MM.1S (cell line): Measurements from ENCODE around the gene PIK3CG.

Experiments
- DNase-seq: peaks from one replicate; pipeline ENCODE4 v3.0.0-alpha.2; 2015
- H2AFZ ChIP-seq: fragments of 300-600 bp; sonication (generic); 2 replicates; pipeline ENCODE4 v1.6.0; 2016; ENCODE audit warnings: antibody characterized with exemption, low read length
- H3F3A ChIP-seq: fragments of 300-600 bp; sonication (generic); 2 replicates; pipeline ENCODE4 v1.6.1; 2016; ENCODE audit warnings: mild to moderate bottlenecking, antibody characterized with exemption, low read length, moderate library complexity, mixed read lengths; ENCODE audit not compliant: insufficient read depth
- H3K27ac ChIP-seq: fragments of 300-600 bp; sonication (generic); 2 replicates; pipeline ENCODE4 v1.5.1; 2016; ENCODE audit warnings: mild to moderate bottlenecking, low read length
- H3K27me3 ChIP-seq: fragments of 300-600 bp; sonication (generic); replicated peaks from 2 replicates; pipeline ENCODE4 v1.6.0; 2016; ENCODE audit warnings: low read length; ENCODE audit not compliant: insufficient read depth
- H3K36me3 ChIP-seq: fragments of 300-600 bp; sonication (generic); replicated peaks from 2 replicates; pipeline ENCODE4 v1.6.1; 2016; ENCODE audit warnings: mild to moderate bottlenecking, low read length, mixed read lengths; ENCODE audit not compliant: insufficient read depth
- H3K4me1 ChIP-seq: fragments of 300-600 bp; sonication (generic); 2 replicates; pipeline ENCODE4 v1.6.1; 2016; ENCODE audit warnings: low read length, mixed read lengths
- H3K4me2 ChIP-seq: fragments of 300-600 bp; sonication (generic); 2 replicates; pipeline ENCODE4 v1.6.0; 2016; ENCODE audit warnings: low read depth, low read length
- H3K4me3 ChIP-seq: fragments of 300-600 bp; sonication (generic); 2 replicates; pipeline ENCODE4 v1.5.1; 2016; ENCODE audit warnings: low read length, mixed read lengths
- H3K79me2 ChIP-seq: fragments of 300-600 bp; sonication (generic); 2 replicates; pipeline ENCODE4 v1.6.1; 2016; ENCODE audit warnings: mixed run types, low read length, mixed read lengths
- H3K9ac ChIP-seq: fragments of 300-600 bp; sonication (generic); 2 replicates; pipeline ENCODE4 v1.6.1; 2016; ENCODE audit warnings: low read length, mixed read lengths
- H3K9me2 ChIP-seq: fragments of 300-600 bp; sonication (generic); replicated peaks from 2 replicates; pipeline ENCODE4 v1.6.1; 2016; ENCODE audit warnings: mild to moderate bottlenecking, low read length, mixed read lengths; ENCODE audit not compliant: insufficient read depth
- H3K9me3 ChIP-seq: fragments of 300-600 bp; sonication (generic); replicated peaks from 2 replicates; pipeline ENCODE4 v1.6.1; 2016; ENCODE audit warnings: mild to moderate bottlenecking, low read length, mixed read lengths; ENCODE audit not compliant: insufficient read depth
- H4K20me1 ChIP-seq: fragments of 300-600 bp; sonication (generic); 2 replicates; pipeline ENCODE4 v1.6.1; 2016; ENCODE audit warnings: mild to moderate bottlenecking, low read length, moderate library complexity, mixed read lengths; ENCODE audit not compliant: insufficient read depth
- EZH2 ChIP-seq: fragments of 300-600 bp; sonication (generic); optimal IDR thresholded peaks from 2 replicates; pipeline ENCODE3; 2017; ENCODE audit warnings: low read depth, mild to moderate bottlenecking, antibody characterized with exemption, low read length, mixed read lengths
- EZH2phosphoT487 ChIP-seq: fragments of 300-600 bp; sonication (generic); IDR thresholded peaks from 2 replicates; pipeline ENCODE4 v1.6.1; 2018; ENCODE audit warnings: antibody characterized with exemption, low read length
- TF ChIP-seq, protein P1 (sequence below): fragments of 300-600 bp; sonication (generic); IDR thresholded peaks from 2 replicates; pipeline ENCODE4 v1.5.1; 2016; ENCODE audit warnings: antibody characterized with exemption, low read length, mixed read lengths

PIK3CG gene

DNA sequence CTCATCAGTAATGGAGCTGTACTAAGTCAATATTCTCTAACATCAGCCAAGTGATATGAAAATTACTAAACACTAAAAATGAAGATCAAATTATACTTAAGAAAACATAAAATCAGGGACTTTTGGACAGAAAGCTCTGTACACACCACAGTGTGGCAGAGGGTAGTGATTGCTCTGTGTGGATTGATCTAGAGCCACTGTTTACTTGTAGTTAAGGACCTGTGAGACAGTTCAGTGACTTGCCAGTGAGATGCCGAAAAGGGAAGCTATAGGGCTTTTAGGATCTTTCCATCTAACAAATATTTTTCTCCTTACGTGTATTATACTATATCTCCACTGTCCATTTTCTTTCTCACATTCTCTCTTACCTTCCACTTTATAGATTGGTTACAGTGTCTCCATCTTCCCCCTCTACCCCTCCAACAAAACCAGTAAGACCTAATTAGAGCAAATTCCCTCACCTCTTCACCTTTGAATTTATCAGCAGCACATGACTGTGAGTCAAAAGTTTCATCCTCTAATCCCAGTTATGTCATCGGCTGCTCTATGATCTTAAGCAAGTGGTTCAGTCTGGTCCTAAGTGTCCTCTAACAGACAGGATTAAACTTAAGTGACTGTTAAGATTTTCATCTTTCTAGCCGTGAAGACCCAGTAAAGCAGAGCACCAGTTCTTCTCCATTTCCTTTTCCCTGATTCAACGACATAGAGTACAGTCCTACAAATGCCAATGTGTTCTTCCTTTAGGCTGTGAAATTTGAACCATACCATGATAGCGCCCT is 6.9 kb downstream of the PIK3CG start:
- Histone ChIP-seq H3F3A (peaks cover 31% of the 10 kb centered on the region), H3K9ac (peak overlapping the region; percentile 54), H3K4me2 (peak overlapping the region; percentile 67), H3K9me3 (no peaks in the 10 kb centered on the region), H3K9me2 (no peaks in the 10 kb centered on the region), H2AFZ (no peak overlapping the region), H4K20me1 (no peaks in the 10 kb centered on the region), H3K79me2 (peaks cover 83% of the 10 kb centered on the region), H3K27ac (peak overlapping the region; percentile 83), H3K4me3 (peak overlapping the region; percentile 33), H3K4me1 (peaks cover 52% of the 10 kb centered on the region), H3K36me3 (peaks cover 41% of the 10 kb centered on the region), H3K27me3 (no peaks in the 10 kb centered on the region)
- DNase-seq = no peak
- TF ChIP-seq EZH2 (no peak), EZH2phosphoT487 (no peak)
- TF ChIP-seq, protein P1, sequence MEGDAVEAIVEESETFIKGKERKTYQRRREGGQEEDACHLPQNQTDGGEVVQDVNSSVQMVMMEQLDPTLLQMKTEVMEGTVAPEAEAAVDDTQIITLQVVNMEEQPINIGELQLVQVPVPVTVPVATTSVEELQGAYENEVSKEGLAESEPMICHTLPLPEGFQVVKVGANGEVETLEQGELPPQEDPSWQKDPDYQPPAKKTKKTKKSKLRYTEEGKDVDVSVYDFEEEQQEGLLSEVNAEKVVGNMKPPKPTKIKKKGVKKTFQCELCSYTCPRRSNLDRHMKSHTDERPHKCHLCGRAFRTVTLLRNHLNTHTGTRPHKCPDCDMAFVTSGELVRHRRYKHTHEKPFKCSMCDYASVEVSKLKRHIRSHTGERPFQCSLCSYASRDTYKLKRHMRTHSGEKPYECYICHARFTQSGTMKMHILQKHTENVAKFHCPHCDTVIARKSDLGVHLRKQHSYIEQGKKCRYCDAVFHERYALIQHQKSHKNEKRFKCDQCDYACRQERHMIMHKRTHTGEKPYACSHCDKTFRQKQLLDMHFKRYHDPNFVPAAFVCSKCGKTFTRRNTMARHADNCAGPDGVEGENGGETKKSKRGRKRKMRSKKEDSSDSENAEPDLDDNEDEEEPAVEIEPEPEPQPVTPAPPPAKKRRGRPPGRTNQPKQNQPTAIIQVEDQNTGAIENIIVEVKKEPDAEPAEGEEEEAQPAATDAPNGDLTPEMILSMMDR = no peak

DNA sequence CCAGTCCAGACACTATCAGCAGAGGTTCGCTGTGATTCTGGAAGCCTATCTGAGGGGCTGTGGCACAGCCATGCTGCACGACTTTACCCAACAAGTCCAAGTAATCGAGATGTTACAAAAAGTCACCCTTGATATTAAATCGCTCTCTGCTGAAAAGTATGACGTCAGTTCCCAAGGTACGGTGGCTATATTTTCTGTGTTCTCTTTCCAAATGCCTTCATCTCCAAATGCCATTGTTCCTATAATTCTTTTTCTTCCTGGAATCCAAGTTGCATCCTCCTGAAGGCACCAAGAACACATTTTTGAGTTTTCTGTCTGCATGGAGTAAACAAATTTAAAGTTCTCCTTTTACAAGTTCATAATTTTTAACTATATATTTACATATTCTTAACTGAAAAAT is 7.7 kb downstream of the PIK3CG start:
- Histone ChIP-seq H3K9me2 (no peaks in the 10 kb centered on the region), H3K79me2 (peaks cover 82% of the 10 kb centered on the region), H3K4me1 (peaks cover 47% of the 10 kb centered on the region), H3K4me3 (peak overlapping the region; percentile 33), H3K27ac (peak overlapping the region; percentile 83; the same call in 1 of the 2 replicates), H2AFZ (no peak overlapping the region), H3F3A (peaks cover 29% of the 10 kb centered on the region), H3K4me2 (peak overlapping the region; percentile 67), H3K9me3 (no peaks in the 10 kb centered on the region), H3K27me3 (no peaks in the 10 kb centered on the region), H4K20me1 (no peaks in the 10 kb centered on the region), H3K36me3 (peaks cover 38% of the 10 kb centered on the region), H3K9ac (peak overlapping the region; percentile 54; the same call in 1 of the 2 replicates)
- DNase-seq = no peak
- TF ChIP-seq, protein P1 = no peak
- TF ChIP-seq EZH2 = no peak
- TF ChIP-seq EZH2phosphoT487 = no peak

DNA sequence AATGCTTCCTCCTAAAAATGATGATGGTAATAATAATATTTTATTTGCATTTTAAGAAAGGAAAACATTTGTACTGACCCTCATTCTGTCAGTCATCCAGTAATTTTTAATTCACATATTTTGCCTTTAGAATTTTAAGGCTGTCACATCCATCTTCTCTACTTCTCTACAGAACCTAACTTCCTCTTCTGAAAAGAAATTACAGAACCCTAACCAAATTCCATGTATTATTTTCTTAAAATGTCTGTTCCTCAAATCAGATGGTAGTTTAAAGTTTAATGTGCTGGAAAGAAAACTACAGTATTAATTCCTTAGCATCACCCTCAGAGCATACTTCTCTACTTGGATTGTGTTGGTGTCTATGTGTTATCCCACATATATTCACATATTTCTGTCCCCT is 9.0 kb downstream of the PIK3CG start:
- no peak for TF ChIP-seq EZH2phosphoT487
- no peak for TF ChIP-seq EZH2
- TF ChIP-seq, protein P1 = no peak
- H3K27me3 ChIP-seq = no peaks in the 10 kb centered on the region
- H3K36me3 ChIP-seq = peaks cover 33% of the 10 kb centered on the region
- no peak overlapping the region for H3K9ac ChIP-seq
- DNase-seq = no peak
- H4K20me1 ChIP-seq = no peaks in the 10 kb centered on the region
- H3K9me2 ChIP-seq = no peaks in the 10 kb centered on the region
- peaks cover 29% of the 10 kb centered on the region for H3F3A ChIP-seq
- peaks cover 81% of the 10 kb centered on the region for H3K79me2 ChIP-seq
- no peak overlapping the region for H3K4me3 ChIP-seq
- no peaks in the 10 kb centered on the region for H3K9me3 ChIP-seq
- H3K4me1 ChIP-seq = peaks cover 43% of the 10 kb centered on the region
- no peak overlapping the region for H3K4me2 ChIP-seq
- H2AFZ ChIP-seq = no peak overlapping the region
- no peak overlapping the region for H3K27ac ChIP-seq
